Activated B cell treated with CpG ODN at 0.5 μM for 24 hours (primary cell): ENCODE data around the gene GATAD2A. TPM values are rescaled to one million over a fixed set of nuclear protein-coding genes. Genes with fewer than 3 reads are reported as not detected.

ENCODE experiments used
- ATAC-seq: fragments of 200-7000 bp; cut with Tn5 transposase; one replicate; pipeline ENCODE4 v1.10.0; 2021; ENCODE audit warnings: low read depth, mild to moderate bottlenecking, moderate library complexity
- CTCF ChIA-PET: fragments of 350-600 bp; sonication (Branson Sonifier 250); formaldehyde crosslinking; loops from one replicate; lab custom pipeline; 2021; ENCODE audit warnings: antibody characterized with exemption; lab: Charles Lee
- POLR2A ChIA-PET: fragments of 350-600 bp; sonication (Branson Sonifier 250); formaldehyde crosslinking; loops from one replicate; lab custom pipeline; 2021; ENCODE audit warnings: antibody characterized with exemption; lab: Charles Lee
- DNase-seq: peaks from one replicate; pipeline ENCODE4 v3.0.0; 2022
- H3K27ac Mint-ChIP-seq: one replicate; pipeline ENCODE4 v1.8.0; 2020; ENCODE audit warnings: mixed read lengths
- H3K27me3 Mint-ChIP-seq: one replicate; pipeline ENCODE4 v1.8.0; 2021; ENCODE audit warnings: mixed read lengths
- H3K36me3 Mint-ChIP-seq: one replicate; pipeline ENCODE4 v1.8.0; 2021; ENCODE audit warnings: low read depth, mixed read lengths
- H3K4me1 Mint-ChIP-seq: one replicate; pipeline ENCODE4 v1.8.0; 2021; ENCODE audit warnings: mixed read lengths
- H3K4me3 Mint-ChIP-seq: one replicate; pipeline ENCODE4 v1.8.0; 2020; ENCODE audit warnings: mild to moderate bottlenecking, mixed read lengths
- H3K9me3 Mint-ChIP-seq: one replicate; pipeline ENCODE4 v1.8.0; 2020; ENCODE audit warnings: mixed read lengths
- intact Hi-C: fragments of 100-400 bp; cut with micrococcal nuclease; formaldehyde crosslinking; loops from one replicate; pipeline ENCODE4 v1.15.1; 2024
- total RNA-seq: library from RNA; stranded (reverse); gene quantifications from 2 replicates; pipeline ENCODE4 v1.2.3, GENCODE V29; 2022
- TF ChIP-seq, protein P1 (sequence below): fragments of 200-600 bp; IDR thresholded peaks from one replicate; pipeline ENCODE4 v1.8.0; 2022; ENCODE audit warnings: antibody characterized with exemption, mild to moderate bottlenecking

GATAD2A gene
- total RNA-seq, 1 donor from 2014 or later = 116 TPM

DNA sequence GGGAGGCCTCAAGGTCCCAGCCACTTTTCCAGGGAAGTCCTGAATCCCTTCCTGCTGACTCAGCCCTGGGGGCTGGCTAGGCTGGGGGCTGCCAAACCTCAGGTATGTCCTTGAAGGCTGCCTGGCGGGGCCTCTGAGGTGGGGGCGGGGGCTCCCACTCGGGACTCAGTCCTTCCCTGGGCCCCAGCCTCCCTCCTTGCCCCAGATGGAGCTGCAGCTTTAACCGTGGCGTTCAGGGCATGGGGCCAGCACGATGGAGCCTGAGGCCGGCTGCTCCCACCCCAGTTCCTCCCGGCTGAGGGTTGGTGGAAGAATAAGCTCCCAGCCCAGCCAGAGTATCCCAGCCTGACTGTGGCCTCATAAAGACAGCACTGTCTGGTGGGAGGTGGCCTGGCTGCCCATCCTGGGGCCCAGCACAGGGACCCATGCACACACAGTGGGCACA lies 145.0 kb downstream of the GATAD2A start:
- CTCF ChIA-PET = no interaction called here
- ATAC-seq (no peak), DNase-seq (no peak)
- Mint-ChIP-seq H3K4me1 (no peaks in the 10 kb centered on the region), H3K27me3 (peaks cover 5% of the 10 kb centered on the region), H3K27ac (no peak overlapping the region), H3K9me3 (peaks cover 2% of the 10 kb centered on the region), H3K4me3 (no peak overlapping the region), H3K36me3 (no peaks in the 10 kb centered on the region)
- POLR2A ChIA-PET = no interaction called here
- TF ChIP-seq, protein P1, sequence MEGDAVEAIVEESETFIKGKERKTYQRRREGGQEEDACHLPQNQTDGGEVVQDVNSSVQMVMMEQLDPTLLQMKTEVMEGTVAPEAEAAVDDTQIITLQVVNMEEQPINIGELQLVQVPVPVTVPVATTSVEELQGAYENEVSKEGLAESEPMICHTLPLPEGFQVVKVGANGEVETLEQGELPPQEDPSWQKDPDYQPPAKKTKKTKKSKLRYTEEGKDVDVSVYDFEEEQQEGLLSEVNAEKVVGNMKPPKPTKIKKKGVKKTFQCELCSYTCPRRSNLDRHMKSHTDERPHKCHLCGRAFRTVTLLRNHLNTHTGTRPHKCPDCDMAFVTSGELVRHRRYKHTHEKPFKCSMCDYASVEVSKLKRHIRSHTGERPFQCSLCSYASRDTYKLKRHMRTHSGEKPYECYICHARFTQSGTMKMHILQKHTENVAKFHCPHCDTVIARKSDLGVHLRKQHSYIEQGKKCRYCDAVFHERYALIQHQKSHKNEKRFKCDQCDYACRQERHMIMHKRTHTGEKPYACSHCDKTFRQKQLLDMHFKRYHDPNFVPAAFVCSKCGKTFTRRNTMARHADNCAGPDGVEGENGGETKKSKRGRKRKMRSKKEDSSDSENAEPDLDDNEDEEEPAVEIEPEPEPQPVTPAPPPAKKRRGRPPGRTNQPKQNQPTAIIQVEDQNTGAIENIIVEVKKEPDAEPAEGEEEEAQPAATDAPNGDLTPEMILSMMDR = no peak
- intact Hi-C loops = no loop called here

DNA sequence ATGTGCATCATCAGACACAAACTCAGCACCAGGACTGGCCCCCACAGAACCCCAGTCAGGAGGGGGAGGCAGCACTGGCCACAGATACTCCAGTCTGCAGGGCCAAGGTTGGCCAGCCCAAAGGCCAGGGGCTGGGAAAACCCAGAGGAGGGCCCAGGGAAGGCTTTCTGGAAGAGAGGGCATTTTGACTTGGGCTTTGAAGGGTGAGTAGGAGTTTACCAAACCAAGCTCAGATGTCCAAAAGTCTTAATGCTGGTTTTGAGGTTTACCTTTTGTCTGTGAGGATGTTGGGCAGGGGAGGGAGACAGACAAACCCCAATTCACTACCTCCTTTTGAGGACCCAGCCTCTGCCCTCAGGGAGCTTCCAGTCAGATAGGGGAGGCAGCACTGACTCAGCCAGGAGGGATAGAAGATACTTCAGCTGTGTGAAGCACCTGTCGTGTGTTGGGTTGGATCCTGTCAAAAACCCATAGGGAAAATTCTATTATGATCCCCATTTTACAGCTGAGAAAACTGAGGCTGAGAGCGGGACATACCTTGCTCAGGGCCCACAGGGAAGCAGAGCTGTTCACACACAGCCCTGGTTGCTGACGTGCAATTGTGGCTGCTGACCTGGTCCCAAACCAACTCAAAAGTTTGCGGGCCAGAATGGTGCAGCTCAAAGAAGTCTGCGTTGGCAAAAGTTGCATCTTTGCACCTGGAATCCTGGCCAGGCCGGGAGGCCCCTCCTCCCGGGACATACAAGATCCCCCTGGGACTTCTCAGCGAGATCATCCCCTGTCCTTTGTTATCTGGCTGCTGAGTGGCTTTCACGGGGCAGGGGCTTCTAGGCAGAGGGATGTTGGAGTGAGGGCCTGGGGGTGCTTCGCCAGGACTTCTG lies 145.7 kb downstream of the GATAD2A start:
- ChIA-PET POLR2A (interaction anchor here (0.6 kb wide), 1 partner anchor 140 kb away, joined by 6 read pairs; no protein-coding TSS in a partner anchor), CTCF (interaction anchor here (0.8 kb wide), 1 partner anchor 9 kb away, joined by 3 read pairs; no protein-coding TSS in a partner anchor)
- Mint-ChIP-seq H3K27me3 (peaks cover 5% of the 10 kb centered on the region), H3K4me3 (no peak overlapping the region), H3K36me3 (no peaks in the 10 kb centered on the region), H3K4me1 (no peaks in the 10 kb centered on the region), H3K9me3 (peaks cover 2% of the 10 kb centered on the region), H3K27ac (no peak overlapping the region)
- intact Hi-C loops = no loop called here
- DNase-seq (no peak), ATAC-seq (no peak)
- TF ChIP-seq, protein P1 = no peak

DNA sequence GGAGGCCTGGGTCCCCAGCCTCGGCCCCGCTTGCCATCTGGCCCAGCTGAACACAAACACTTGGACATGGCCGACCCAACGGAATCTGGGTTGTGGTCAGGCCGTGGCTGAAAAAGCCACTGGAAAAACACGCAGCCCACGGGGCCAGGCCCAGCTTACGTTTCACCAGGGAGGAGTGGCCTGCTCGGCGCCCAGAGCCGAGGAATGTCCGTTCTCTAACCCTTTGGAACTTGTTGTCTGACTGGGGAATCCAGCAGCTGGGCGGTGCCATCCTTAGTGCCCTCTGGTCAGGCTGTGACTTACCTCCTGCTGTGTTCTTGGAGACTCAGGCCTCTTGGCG lies 146.3 kb downstream of the GATAD2A start:
- Mint-ChIP-seq H3K36me3 (no peaks in the 10 kb centered on the region), H3K4me1 (no peaks in the 10 kb centered on the region), H3K27me3 (peaks cover 5% of the 10 kb centered on the region), H3K4me3 (no peak overlapping the region), H3K27ac (no peak overlapping the region), H3K9me3 (peaks cover 2% of the 10 kb centered on the region)
- intact Hi-C loops = no loop called here
- CTCF ChIA-PET = interaction anchor here (0.8 kb wide), 1 partner anchor 9 kb away, joined by 3 read pairs; no protein-coding TSS in a partner anchor
- TF ChIP-seq, protein P1 = no peak
- POLR2A ChIA-PET = no interaction called here
- no peak for DNase-seq
- no peak for ATAC-seq

DNA sequence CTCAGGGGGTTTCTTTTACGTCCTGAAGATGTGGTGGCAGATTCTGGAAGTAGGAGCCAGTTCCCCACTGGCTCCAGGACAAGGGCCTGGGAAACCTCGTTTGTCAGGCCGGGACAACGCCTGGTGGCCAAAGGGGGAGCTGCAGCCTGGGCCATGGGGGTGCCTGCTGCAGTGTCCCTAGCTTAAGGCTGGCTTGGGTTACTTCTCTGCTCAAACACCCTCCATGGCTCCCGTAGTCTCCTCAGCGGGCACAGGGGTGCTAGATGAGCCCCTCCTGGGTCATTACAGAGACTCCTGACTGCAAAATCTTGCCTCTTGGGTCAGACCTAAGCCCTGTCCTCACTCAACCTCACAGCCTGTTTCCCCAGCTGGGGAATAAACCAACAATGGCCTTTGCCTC lies 147.3 kb downstream of the GATAD2A start:
- H3K27me3 Mint-ChIP-seq = peaks cover 5% of the 10 kb centered on the region
- intact Hi-C loops = no loop called here
- H3K4me1 Mint-ChIP-seq = no peaks in the 10 kb centered on the region
- ChIA-PET POLR2A (interaction anchor here (1.2 kb wide), 1 partner anchor 111 kb away, joined by 3 read pairs; no protein-coding TSS in a partner anchor), CTCF (interaction anchor here (0.7 to 1.3 kb wide), 2 partner anchors 43 to 44 kb away, joined by 3 read pairs; no protein-coding TSS in a partner anchor)
- H3K9me3 Mint-ChIP-seq = peaks cover 2% of the 10 kb centered on the region
- TF ChIP-seq, protein P1 = no peak
- no peak overlapping the region for H3K4me3 Mint-ChIP-seq
- no peaks in the 10 kb centered on the region for H3K36me3 Mint-ChIP-seq
- DNase-seq = no peak
- peak; percentile 65 for ATAC-seq
- no peak overlapping the region for H3K27ac Mint-ChIP-seq

DNA sequence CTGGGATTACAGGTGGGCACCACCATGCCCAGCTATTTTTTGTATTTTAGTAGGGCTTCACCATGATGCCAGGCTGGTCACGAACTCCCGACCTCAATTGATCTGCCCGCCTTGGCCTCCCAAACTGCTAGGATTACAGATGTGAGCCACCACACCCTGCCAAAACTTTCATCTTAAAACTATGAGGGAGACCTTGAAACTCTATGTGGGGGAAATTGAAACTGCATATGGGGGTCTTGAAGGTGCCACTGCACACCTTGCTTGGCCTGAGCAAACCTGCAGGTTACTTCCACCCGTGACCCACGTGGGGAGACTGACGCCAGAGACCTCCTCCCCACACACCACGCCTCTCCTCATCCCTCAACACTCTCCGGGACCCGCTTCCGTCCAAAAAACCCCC lies 148.2 kb downstream of the GATAD2A start:
- ChIA-PET POLR2A (interaction anchor here (0.6 to 1.0 kb wide), 2 partner anchors 12 to 18 kb away, joined by 3 to 6 read pairs; no protein-coding TSS in a partner anchor), CTCF (interaction anchor here (0.8 to 1.3 kb wide), 6 partner anchors 21 to 369 kb away, joined by 3 to 9 read pairs (median 3); no protein-coding TSS in a partner anchor)
- no peaks in the 10 kb centered on the region for H3K36me3 Mint-ChIP-seq
- peaks cover 5% of the 10 kb centered on the region for H3K27me3 Mint-ChIP-seq
- ATAC-seq (no peak), DNase-seq (no peak)
- H3K4me3 Mint-ChIP-seq = no peak overlapping the region
- H3K27ac Mint-ChIP-seq = no peak overlapping the region
- H3K4me1 Mint-ChIP-seq = no peaks in the 10 kb centered on the region
- intact Hi-C loops = loop anchor here (2.0 kb wide), 1 partner anchor 21 kb away; no protein-coding TSS in a partner anchor
- H3K9me3 Mint-ChIP-seq = peaks cover 2% of the 10 kb centered on the region
- TF ChIP-seq, protein P1 = no peak
